ENCODE data around the gene RRBP1.

RRBP1 gene

DNA sequence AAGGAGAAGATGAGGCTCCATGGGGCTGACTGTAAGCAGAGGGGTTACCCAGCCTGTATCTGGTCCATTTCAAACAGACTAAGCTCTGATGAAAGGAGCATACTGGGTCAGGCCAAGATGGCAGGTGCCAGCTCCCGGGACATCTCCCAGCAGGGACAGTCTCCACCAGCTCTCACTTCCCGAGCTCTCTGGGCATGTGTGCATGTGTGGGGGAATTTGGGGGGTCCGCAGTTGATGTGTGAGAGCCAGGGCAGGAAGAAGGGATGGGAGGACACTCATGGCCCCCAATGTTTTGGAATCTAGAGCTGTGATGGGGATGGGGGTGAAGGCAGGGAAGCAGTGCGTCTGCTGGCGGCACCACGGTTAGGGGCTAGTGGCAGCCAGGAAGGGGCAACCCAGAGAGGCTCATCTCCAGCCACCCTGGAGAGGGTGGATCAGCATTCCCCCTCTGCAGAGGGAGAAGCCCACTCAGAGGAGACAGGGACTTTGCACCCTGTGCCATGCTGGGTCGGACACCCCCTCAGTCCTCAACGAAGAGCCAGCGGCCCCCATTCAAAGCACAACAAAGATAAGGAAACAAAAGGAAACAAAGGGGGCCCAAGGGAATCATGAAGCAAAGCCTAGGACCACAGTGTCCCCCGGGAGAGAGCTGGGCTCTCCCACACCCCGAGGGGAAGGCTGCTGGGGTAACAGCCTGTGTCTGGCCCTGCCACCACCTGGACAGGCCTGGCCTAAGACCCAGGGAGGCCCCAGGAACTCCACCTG lies 59.8 kb downstream of the RRBP1 start:
- no peak for DNase-seq (ENCODE audit: low read depth in 1 of 2, low spot score in 1 of 2)

DNA sequence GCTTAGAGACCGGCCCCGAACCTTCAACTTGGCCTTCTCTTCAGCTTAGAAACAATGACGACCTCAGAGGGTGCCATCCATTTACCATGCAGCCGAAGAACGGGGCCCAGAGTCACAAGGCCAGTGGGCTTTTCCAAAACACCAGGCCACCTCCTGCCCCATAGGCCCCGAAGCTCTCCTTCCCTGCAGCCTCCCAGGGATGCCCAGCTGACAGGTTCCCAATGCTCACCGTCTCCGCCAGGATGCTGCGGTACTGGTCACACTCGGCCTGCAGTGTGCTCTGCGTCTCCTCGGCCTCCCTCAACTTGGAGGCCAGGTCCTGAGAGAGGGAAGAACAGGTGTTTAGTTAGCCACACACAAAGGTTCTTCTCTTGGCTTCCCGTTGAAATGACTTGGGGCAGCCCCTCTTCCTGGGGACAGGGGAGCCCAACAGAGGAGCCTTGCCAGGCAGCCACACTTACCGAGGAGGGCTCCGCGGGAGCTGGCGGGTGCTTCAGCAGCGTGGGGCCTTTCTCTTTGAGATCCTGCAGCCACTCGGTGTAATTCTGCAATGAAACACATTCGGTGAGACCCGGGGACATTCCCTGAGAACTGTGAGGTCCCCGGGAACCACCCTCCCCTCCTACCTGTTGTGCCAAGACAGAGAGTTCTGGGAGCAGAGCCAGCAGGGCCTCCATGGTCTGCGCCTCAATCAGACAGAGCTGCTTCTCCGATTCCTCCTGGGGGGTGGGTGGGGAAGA lies 60.6 kb downstream of the RRBP1 start:
- DNase-seq (ENCODE audit: low read depth in 1 of 2, low spot score in 1 of 2), result no peak

DNA sequence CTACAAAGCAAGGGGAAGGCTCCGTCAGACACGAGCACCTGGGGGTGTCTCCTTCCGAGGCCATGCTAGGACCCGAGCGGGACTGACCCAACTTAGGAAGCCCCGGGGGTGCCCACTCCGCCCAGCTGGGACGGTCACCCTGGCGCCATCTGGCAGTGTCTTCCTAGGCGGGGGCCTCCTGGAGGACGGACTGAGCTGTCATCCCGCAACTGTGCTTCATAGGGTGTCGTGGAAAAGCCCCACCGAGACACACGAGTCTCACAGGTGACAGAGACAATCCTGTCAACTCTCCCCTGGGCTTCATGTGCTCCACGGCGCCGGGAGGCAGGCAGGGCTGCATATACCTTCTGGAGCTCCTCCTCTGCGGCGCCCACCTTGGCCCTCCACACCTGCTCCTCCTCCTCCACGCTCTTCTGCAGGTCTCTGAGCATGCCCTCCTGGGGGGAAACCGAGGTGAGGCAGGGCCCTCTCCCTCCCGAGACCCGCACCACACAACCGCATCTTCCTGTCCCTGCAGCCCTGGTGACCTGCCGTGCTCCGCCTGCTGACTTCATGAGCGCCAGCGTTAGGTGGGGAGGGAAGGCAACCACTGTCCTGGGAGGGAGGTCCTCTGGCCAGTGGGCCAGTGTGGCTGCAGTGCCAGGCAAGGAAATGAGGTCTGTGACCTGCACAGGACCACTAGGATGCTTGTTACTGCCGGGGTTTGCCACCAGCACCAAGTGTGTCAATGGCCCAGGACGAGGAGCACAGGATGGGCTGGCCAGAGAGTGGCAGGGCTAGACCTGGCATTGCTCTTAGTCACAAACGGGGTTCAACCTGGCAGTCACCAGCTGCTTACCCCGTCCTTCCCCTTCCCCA lies 61.4 kb downstream of the RRBP1 start:
- peak in 1 of 2 donors; percentile 1 for DNase-seq (ENCODE audit: low read depth in 1 of 2, low spot score in 1 of 2)

DNA sequence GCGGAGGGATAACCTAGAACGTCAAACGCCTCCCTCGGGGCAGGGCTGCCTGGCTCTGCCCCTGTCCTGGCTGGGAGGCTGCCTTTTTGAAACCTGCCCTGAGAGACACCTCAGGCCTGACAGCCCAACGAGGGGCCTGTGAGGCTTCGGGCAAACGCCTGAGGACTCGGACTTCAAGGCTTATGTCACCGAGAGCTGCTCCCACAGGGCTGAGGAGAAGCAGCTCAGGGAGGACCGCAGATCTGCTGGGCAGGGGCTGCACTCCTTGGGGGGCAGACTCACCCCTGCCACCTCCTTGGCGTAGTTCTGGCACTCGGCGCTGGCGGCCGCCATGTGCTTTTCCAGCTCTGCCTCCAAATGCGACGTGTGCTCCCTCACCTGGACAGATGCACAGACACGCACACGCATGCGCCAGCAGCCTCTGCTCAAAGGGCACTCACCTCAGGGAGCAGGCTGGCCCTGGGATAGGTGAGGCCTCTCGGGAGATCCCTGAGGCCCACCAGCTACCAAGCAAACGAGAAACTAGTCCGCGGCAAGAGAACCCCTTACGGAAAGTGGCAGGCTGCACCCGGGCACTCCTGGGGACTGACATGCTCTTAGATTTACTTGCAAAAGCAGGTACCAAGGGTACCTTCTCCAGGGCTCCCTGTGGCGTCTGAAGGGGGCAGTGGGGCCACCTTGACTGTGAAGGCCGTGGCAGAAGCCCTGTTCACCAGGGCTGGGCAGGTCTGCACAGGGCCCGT lies 62.5 kb downstream of the RRBP1 start:
- DNase-seq (ENCODE audit: low read depth in 1 of 2, low spot score in 1 of 2), result peak in 1 of 2 donors; percentile 0

DNA sequence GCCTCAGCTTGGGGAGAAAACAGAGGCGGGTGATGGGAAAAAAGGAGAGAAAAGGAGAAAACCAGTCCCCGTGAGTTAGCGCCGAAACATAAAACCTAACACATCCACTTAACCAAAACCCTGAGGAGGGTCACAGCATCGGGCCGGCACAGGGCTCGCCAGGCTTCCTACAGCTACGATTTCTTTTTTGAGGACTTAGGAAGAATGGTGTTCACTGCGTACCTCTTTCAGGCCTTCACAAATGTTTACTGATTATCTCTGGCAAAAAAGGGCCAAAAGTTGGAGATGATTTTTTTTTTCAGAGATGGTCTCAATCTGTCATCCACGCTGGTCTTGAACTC lies 63.4 kb downstream of the RRBP1 start:
- DNase-seq (ENCODE audit: low read depth in 1 of 2, low spot score in 1 of 2), result no peak

DNA sequence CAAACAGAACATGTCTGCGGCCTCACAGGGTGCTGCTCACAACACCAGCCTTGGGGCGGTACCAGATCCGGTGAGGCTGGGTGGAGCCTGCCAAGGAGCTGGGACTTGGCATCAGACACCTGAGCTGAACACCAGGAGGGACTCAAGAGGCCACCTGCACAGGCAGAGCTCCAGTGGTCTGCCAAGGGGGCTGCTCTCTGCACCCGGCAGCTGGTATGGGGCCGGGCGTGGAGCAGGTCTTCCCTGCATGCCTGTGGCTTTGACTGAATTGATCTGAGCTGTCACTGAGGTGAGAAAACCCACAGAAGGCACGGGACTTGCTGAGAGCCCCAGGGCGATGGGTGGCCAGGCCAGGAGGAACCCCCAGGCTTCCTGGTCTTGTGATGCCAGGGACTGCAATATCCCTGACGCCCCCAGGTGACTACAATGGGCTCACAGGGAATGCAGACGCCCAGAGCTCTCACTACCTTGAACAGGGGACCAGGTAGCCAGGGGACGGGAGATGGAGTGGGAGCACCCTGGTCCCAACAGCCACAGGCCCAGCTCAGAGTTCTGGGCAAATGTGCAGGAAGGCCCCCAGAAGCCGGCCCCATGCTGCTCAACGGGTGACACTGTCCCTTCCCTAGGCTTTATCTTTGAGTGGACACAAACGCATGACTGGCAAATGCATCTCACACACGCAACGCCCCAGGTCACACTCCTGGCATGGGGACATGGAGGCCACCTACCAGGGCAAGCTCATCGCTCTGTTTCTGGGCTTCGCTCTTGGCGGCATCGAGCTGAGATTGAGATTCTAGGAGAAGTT lies 64.0 kb downstream of the RRBP1 start:
- DNase-seq (ENCODE audit: low read depth in 1 of 2, low spot score in 1 of 2), result peak in 1 of 2 donors; percentile 0

DNA sequence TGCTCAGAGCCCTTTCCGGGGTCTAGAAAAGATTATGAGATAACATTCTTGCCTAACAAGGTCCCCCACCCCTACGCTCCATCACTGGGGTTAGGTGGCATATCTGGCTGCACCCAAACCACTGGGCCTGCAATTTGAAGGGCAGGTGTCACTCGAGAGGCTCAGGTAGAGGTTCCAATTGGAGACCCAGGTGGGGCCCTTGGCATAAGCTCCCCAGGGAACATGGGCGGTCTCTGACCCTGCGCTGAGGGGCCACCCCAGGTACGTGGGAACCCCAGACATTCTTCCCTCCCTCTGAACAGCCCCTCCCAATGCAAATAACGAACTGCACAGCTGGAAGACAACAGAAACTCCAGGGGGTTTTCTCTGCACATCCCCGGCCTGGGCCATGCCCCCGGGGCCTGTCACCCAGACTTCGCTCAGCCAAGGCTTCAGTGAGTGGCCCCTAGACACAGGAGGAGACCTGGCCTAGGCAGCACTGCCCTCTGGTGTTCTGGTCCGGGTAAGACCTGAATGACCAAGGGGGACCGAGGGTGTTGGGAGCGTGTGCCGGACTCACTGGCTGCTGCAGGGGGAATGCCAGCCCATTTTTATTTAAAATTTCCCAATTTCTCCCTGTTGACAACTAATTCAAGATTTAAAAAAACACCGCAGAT lies 64.7 kb downstream of the RRBP1 start:
- DNase-seq (ENCODE audit: low read depth in 1 of 2, low spot score in 1 of 2), result peak in 1 of 2 donors; percentile 9

DNA sequence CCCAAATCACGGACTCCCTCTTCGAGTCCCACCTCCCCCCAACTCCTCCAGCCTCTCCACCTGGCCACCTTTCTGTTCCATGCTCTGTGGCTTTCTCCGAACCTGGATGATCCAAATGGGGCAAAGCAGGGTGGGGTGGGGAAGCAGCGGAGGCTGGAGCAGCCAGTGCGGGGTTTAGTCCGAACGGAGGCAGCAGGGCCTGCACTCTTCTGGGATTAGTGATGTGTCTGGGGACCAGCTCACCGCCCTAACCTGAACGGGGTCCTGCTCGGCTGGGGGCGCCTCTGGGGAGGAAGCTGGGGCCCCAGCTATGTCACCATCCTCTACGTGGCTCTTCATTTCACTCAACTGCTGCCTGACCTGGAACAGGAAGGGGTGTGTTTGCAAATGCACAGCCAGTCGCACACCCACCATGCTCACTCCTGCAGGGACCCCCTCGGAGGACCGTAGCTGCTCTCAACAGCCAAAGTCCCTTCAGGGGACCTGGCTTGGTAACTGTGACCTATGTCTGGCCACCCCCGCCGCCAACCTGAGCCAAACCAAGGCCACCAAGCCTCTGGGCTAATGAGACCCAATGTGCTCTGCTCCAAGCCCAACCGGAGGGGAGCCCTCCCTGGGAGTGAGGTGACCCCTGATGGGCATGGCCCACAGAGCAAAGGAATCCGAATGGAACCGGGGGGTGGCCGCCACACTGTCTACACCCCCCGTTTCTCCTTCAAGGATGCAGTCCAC lies 65.4 kb downstream of the RRBP1 start:
- DNase-seq (ENCODE audit: low read depth in 1 of 2, low spot score in 1 of 2), result no peak

DNA sequence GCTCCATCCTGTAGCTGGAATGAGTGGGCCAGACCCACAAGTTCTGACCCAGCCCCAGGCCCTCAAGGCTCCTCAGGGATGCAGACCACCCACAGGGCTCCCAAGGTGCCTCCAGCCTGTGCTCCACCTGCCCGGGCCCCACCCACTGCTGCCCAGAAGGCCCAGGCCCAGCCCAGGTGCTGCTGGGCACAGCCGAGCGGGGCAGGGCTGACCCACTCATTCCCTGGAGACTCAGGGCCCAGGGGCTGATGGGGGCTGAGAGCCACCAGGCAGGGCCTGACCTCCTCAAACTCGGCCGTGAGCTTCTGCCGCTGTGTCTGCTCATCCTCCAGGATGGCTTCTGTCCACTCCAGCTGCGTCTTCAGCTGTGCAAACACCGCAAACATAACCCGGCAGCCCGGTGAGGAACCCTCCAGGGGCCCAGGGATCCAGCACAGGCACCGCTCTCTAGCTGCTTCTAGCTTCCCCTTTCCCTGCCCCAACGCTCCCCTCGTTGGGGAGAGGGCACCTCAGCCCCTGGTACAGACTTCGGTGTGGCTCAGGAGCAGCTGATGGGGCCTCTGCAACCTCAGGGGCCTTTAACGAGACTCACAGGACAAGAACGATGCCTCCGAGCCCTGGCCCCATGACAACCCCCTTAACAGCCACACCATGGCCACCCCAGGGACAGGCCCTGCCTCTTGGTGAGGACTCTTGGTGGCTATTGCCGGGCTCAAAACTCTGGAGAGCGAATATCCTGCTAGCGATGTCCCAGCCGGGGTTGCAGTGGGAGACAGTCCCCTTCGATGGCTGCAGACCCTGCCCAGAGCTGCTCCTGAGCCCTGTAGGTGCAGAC lies 66.2 kb downstream of the RRBP1 start:
- DNase-seq (ENCODE audit: low read depth in 1 of 2, low spot score in 1 of 2), result no peak

DNA sequence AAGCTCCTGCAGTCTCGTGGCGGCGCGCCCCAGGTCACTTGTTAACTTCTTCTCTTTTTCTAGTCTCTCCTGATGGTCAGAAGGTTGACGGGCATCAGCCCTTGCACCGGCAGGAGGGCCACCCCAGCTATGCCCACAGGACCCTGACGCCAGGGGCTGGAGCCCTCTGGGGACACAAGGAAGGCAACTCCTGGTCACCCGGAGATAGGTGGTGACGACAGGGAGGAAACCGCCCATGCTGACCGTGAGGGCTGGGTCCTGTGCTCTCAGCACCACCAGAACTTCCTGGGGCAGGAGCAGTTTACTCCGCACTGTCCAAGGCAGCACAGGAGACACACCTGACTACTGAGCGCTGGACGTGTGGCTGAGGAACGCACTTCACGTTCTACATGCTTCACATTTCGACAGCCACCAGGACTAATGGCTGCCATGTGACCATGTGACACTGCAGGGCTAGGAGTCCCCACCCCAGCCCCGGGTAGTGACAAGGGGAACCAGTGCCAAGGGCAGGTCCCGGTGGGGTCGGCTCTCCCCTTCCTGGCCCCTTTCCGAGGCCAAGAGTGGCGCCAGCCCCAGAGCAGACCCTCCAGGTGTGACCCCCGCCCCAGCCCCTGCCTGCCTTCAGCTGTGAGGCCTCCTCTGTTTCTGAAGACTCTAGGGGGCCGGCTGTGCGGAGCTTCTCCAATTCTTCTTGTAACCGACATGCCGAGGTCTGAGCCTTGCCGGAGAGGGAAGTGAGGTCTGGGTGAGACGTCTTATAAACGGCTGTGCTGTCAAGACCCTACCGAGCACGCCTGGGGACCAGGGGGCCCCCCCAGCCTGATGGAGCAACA lies 67.0 kb downstream of the RRBP1 start:
- DNase-seq (ENCODE audit: low read depth in 1 of 2, low spot score in 1 of 2), result no peak

DNA sequence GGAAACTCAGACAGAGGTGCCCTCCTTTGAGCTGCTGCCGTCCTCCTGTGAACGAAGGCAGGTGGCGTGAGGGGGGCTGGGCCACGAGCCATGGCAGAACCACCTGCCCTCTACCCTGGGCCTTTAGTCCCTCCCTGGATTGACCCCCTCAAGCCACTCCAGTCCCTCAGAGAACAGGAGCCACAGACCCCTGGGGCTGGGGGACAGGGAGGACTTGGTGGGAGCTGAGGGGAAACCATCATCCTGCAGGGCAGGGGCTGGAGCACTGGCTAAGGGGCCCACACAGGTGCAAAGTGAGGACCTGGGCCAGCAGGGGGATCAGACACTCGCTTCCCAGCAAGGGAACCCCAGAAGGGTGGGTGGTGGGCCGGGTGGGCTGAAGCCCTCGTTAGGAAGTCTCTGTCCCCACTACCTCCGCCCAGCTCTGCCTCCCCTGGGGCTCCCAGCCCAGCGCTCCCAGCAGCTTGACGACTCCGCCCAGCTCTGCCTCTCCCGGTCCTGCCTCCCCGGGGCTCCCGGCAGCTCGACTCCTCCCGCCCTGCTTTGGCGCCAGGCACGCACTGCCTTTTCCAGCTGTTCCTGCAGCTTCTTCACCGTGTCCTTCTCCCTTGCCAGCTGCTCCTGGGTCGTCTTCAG lies 67.7 kb downstream of the RRBP1 start:
- DNase-seq (ENCODE audit: low read depth in 1 of 2, low spot score in 1 of 2), result no peak

DNA sequence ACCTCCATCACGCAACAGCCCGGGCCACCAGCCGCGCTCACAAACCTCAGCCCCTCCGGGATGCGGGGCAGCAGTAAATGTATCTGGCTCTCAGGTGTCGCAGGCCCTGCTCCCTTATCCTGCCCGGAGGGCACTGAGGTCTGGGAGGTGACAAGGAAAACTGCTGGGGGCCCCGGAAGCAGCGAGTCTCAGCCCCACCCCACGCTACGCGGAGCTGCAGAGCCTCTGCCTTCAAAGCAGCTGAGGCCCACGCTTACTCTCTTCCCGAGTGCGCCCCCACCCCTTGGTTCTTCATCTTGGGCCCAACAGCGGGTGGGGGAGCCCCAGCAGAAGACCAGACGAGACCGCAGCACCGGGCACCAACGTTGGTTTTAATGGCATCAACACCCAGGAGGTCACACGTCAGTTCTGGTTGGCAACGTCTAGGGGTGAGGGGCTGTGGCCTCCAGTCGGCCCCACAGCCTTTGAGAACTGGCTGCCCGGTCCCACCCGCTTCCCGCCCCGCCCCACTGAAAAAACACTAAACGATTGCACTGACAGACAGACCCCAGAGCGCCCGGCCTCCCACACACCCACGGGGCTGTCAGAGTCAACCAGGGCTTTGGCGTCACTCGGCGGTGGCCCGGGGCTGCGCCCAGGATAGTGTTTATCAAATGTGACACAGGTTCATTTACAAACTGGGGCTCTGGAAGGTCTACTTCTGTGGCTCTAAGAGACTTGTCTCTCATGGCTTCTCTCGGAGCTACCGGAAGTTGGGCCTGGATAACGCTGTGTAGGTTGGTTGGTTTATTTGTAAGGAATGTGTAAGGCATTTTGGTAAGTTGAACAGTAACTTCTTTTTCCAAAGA lies 68.5 kb downstream of the RRBP1 start:
- DNase-seq (ENCODE audit: low read depth in 1 of 2, low spot score in 1 of 2), result no peak

DNA sequence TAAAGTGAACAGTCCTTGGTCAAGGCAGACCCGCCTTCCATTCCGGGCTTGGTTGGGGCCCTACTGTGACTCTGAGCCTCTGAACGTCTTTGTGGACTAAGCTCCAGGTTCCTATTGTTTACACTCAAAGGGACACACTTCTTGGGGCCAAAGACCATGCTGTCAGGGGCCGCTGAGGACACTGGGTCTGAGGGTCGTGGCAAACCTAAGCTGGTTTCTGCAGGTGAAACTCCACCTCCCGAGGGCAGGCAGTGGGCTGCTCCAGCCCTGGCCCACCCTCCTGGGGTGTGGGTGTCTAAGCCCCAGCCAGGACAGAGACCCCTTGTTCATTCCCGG lies 69.1 kb downstream of the RRBP1 start:
- no peak for DNase-seq (ENCODE audit: low read depth in 1 of 2, low spot score in 1 of 2)

DNA sequence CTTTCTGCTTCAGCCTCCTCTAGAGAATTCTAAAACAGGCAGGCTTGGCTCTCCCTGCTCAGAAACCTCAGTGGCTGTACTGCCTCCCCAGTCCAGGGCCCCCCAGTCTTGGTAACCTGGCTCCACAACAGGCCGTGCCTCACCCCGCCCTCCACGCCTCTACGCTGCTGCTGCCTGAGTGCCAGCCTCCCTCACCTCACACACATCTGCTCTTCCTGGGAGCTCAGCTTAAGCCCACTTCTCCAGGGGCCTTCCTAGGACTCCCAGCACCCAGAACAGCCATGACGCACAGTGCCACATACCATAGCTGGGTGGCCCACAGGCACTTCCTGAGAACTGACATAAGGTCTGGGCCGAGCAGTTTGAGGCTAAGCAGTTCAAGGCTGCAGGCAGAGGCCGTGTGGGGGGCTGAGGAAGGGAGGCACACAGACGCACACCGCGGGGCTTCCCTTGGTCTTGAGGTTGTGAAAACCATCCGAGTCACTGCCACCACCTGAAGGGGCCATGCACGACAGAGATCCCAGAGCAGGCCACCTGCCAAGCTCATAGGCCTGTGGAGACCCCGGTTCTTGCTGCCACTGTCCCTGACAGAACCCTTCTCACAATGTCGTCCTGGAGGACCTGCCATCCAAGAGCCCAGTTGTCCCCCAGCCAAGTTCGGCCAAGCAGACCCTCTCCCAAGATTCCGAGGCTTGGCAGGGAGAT lies 69.6 kb downstream of the RRBP1 start:
- DNase-seq (ENCODE audit: low read depth in 1 of 2, low spot score in 1 of 2), result no peak

DNA sequence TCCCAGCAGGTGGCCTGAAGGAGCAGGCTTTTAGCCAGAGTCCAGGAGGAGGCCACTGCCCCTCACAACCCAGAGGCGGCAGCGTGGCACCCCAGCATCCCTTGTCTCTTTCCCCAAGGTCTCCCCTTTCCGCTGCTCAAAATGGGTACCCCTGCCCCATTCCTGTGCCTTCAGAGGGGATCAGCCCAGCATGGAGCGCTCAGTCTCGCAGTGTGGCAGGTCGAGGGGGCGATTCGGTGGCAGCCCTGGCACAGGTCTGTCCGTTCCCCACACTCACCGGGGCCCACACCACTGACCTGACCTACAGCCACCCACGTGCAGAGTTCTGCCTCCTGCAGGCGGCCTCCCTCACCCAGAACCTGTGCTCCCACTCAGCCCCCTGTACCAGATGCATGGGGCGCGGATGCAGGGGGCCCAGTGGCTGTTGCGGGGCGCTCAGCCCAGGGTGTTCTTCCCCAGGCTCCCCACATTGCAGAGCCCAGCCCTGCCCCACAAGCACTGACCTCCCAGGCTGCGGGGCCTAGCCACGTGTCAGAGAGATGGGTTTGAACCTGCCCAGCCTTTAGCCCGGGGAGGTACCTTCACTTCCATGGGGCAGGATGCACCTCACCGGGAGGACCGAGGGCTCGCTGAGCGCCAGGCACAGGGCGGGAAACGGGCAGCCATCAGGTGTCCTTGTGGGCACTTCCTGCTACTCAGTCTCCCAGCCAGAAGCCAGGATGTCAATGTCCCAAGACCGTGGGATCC lies 70.3 kb downstream of the RRBP1 start:
- DNase-seq (ENCODE audit: low read depth in 1 of 2, low spot score in 1 of 2), result no peak
